K562 (cell line): ENCODE data around the gene TSPAN15. TPM values are rescaled to one million over a fixed set of nuclear protein-coding genes. Genes with fewer than 3 reads are reported as not detected.

Source experiments
- ATAC-seq: fragments of 200-7000 bp; cut with Tn5 transposase; 3 replicates; pipeline ENCODE4 v1.9.1; 2020; ENCODE audit warnings: moderate library complexity
- BruUV-seq: library from RNA; stranded (reverse); fragments of 400-500 nt; replicated peaks from 2 replicates; lab custom pipeline; 2021; lab: Mats Ljungman, UMichigan
- CTCF ChIA-PET: fragments of 300-600 bp; formaldehyde crosslinking; extraction: SDS; loops from one replicate; lab custom pipeline; 2021; ENCODE audit warnings: low intra/inter-chr PET ratio; lab: Yijun Ruan, JAX
- POLR2A ChIA-PET: fragments of 300-600, 350-650 bp; sonication (Branson Sonifier 250); formaldehyde crosslinking; extraction: SDS; loops from one replicate; lab custom pipeline; 2021; ENCODE audit warnings: antibody characterized with exemption, inconsistent platforms; lab: Yijun Ruan, JAX
- DNase-seq, 4 experiments: peaks; one replicate each; pipeline versions ENCODE4 v3.0.0 to v3.0.0-alpha.2; 2011 to 2018; ENCODE audit warnings: low spot score in 3 of 4, mixed read lengths in 3 of 4; ENCODE audit errors: extremely low read depth in 1 of 4
- FAIRE-seq: peaks from 2 replicates; lab custom pipeline; 2011; peaks lifted over from hg19 to GRCh38; lab: Jason Lieb, UNC
- H2AFZ ChIP-seq: 2 replicates; pipeline ENCODE4 v1.6.0; 2011; ENCODE audit warnings: low read depth, low read length, control low read depth, inconsistent platforms
- H3K27ac ChIP-seq: fragments of 200-600 bp; 3 replicates; pipeline ENCODE4 v1.8.0; 2011; ENCODE audit warnings: low read depth, mild to moderate bottlenecking, control low read depth, inconsistent platforms, low read length, moderate library complexity, mixed read lengths; ENCODE audit errors: extremely low read depth
- H3K27me3 ChIP-seq, 2 experiments: fragments of 300-600 bp in 1 of 2; 2 replicates in 1 of 2; 3 replicates in 1 of 2; pipeline versions ENCODE4 v1.6.0 to v1.8.0; 2011; ENCODE audit warnings: inconsistent platforms in 2 of 2, low read length in 2 of 2, mild to moderate bottlenecking in 1 of 2, mixed read lengths in 1 of 2, moderate library complexity in 1 of 2; ENCODE audit not compliant: control insufficient read depth in 2 of 2, insufficient read depth in 2 of 2
- H3K36me3 ChIP-seq: fragments of 300-600 bp; 3 replicates; pipeline ENCODE4 v1.8.0; 2011; ENCODE audit warnings: mild to moderate bottlenecking, low read length, inconsistent platforms; ENCODE audit not compliant: control insufficient read depth, insufficient read depth
- H3K4me1 ChIP-seq, 2 experiments: fragments of 200-600 bp in 1 of 2; replicated peaks in 1 of 2; 2 replicates in 1 of 2; 3 replicates in 1 of 2; pipeline versions ENCODE4 v1.5.1 to v1.8.0; 2011; ENCODE audit warnings: inconsistent platforms in 2 of 2, low read length in 2 of 2, mild to moderate bottlenecking in 1 of 2, mixed read lengths in 1 of 2, moderate library complexity in 1 of 2; ENCODE audit not compliant: control insufficient read depth in 2 of 2, insufficient read depth in 2 of 2
- H3K4me2 ChIP-seq: 2 replicates; pipeline ENCODE4 v1.6.1; 2011; ENCODE audit warnings: low read length, control low read depth, inconsistent platforms, mixed read lengths; ENCODE audit not compliant: insufficient read depth
- H3K4me3 ChIP-seq: fragments of 200-600 bp; sonication (generic), shearing (Covaris generic); 2 replicates; pipeline ENCODE4 v1.5.1; 2016; ENCODE audit warnings: control low read depth, inconsistent platforms
- H3K79me2 ChIP-seq: fragments of 200-600 bp; 3 replicates; pipeline ENCODE4 v1.8.0; 2011; ENCODE audit warnings: low read length, inconsistent platforms; ENCODE audit not compliant: control insufficient read depth, insufficient read depth
- H3K9ac ChIP-seq, 2 experiments: 2 replicates each; pipeline versions ENCODE4 v1.6.0 to v1.6.1; 2011; ENCODE audit warnings: low read depth in 2 of 2, low read length in 2 of 2, control low read depth in 1 of 2, inconsistent platforms in 1 of 2, mild to moderate bottlenecking in 1 of 2, mixed read lengths in 1 of 2; ENCODE audit not compliant: insufficient read depth in 1 of 2
- H3K9me1 ChIP-seq: one replicate; pipeline ENCODE4 v1.6.0; 2011; ENCODE audit warnings: inconsistent platforms, mild to moderate bottlenecking, low read length, moderate library complexity; ENCODE audit not compliant: control insufficient read depth, insufficient read depth
- H3K9me3 ChIP-seq: replicated peaks from 2 replicates; pipeline ENCODE4 v1.5.1; 2011; ENCODE audit warnings: low read depth, low read length, inconsistent platforms; ENCODE audit not compliant: control insufficient read depth, insufficient read depth
- H4K20me1 ChIP-seq: replicated peaks from 2 replicates; pipeline ENCODE4 v1.6.1; 2011; ENCODE audit warnings: low read length, inconsistent platforms, mixed read lengths; ENCODE audit not compliant: control insufficient read depth, insufficient read depth
- SUPT5H ChIP-seq: fragments of 450-650 bp; IDR thresholded peaks from 2 replicates; pipeline ENCODE4 v1.6.1; 2016
- TCFL5 ChIP-seq: fragments of 250-450 bp; sonication (Bioruptor Pico); conservative IDR thresholded peaks from 2 replicates; pipeline ENCODE4 v1.6.1; 2021; ENCODE audit warnings: mild to moderate bottlenecking, moderate library complexity, matching md5 sums
- TGIF2 ChIP-seq: sonication (generic); formaldehyde crosslinking; IDR thresholded peaks from 2 replicates; pipeline ENCODE4 v1.8.1; 2022; ENCODE audit warnings: mild to moderate bottlenecking, missing genetic modification reagents, moderate library complexity
- ZNF140 ChIP-seq: fragments of 250-450 bp; sonication (Bioruptor Pico); IDR thresholded peaks from 2 replicates; pipeline ENCODE4 v1.8.0; 2021; ENCODE audit warnings: moderate library complexity, mild to moderate bottlenecking, inconsistent platforms
- WGBS: fragments of 100-300 bp; shearing (Covaris generic); methylation state at CpG from one replicate; pipeline ENCODE4 v1.1.6; 2016; ENCODE audit warnings: low coverage, mixed read lengths; ENCODE audit not compliant: insufficient coverage; ENCODE audit errors: missing lambda C conversion rate; 5-methylcytosine and 5-hydroxymethylcytosine counted together
- in situ Hi-C: fragments of 300-500 bp; cut with MboI; formaldehyde crosslinking; loops from 4 replicates; pipeline ENCODE4 v1.15.0; 2018; ENCODE audit warnings: inconsistent platforms, mixed read lengths
- intact Hi-C: fragments of 100-400 bp; cut with micrococcal nuclease; formaldehyde crosslinking; loops from 2 replicates; pipeline ENCODE4 v1.14.2; 2022
- polyA plus RNA-seq, 8 experiments: library from polyadenylated mRNA; depleted of rRNA in 4 of 8; stranded (reverse) in 5 of 8; unstranded in 3 of 8; fragments of >200 nt; fragmentation: Nextera tagmentation in 2 of 8; fragmentation: Illumina TruSeq in 1 of 8; extraction: Ambion mirVana in 2 of 8; extraction: Trizol in 1 of 8; gene quantifications; 2 replicates each; pipeline versions ENCODE4 v1.2.1 to v1.2.3, GENCODE V29; 2011 to 2014; ENCODE audit warnings: inconsistent platforms in 1 of 8, missing spikeins in 1 of 8
- total RNA-seq, 7 experiments: library from RNA; depleted of rRNA in 6 of 7; stranded (reverse); fragments of >200 nt in 6 of 7; fragmentation: Illumina TruSeq in 2 of 7; extraction: Trizol in 2 of 7; gene quantifications; 2 replicates each; pipeline versions ENCODE4 v1.2.1 to v1.2.3, GENCODE V29; 2011 to 2021; ENCODE audit warnings: low replicate concordance in 1 of 7

Gene TSPAN15
- total and polyA plus RNA-seq, 9 of the 15 experiments (the other 6 are each of a cell fraction or from before 2014, with no cell fraction given) = 0.33 to 1.0 (median 0.45) TPM; not detected in 2

DNA sequence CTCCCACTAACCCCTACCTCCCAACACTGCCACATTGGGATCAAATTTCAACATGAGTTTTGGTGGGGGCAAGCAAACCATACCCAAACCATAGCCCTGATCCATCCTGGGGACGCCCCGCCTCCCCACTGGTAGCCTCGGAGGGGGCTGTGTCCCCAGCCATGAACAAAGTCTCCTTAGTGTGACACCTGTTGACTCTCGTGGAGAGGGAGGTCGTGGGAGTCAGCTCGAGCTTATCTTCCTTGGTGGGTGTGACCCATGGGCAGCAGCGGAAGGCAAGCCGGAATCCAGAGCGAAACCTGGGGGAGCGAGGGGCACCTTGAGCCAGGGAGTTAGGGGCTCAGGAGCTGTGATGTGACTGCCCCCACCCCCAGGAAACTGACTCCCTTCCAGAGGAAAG is 46.5 kb upstream of the TSPAN15 start (continued):
- TF ChIP-seq TCFL5 (CRISPR knock-in tag) = no peak

DNA sequence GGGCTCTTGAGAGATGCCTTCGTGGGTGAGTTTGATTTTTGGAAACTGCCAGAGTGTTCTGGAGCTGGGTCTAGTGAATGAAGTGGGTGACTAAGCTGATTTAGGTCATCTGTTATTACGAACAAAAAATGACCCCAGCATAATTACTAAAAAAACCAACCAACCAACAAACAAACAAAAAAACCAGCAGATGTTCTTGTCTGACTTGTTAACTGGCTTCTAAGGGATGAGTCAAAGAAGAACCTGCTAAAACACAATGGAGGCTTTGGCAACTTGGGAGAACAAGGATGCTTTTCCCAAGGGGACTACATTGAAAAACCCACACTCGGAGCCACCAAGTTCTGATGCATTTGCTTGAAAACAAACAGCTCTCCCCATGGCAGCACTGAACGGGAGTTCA is 46.0 kb upstream of the TSPAN15 start:
- Histone ChIP-seq H3K9ac (peak overlapping the region in 1 of 2 experiments; percentile 74; a peak in 2 of 4 replicates), H3K4me2 (no peak overlapping the region), H2AFZ (no peak overlapping the region), H3K4me1 (peaks cover 15 to 28% of the 10 kb centered on the region in 2 experiments), H3K79me2 (no peaks in the 10 kb centered on the region), H3K9me3 (no peaks in the 10 kb centered on the region), H3K4me3 (no peak overlapping the region), H4K20me1 (0 out of 2 replicates have a peak, but pooled peaks cover 4% of the 10 kb centered on the region), H3K27me3 (no peaks in the 10 kb centered on the region), H3K9me1 (peaks cover 2% of the 10 kb centered on the region), H3K36me3 (peaks cover 41% of the 10 kb centered on the region), H3K27ac (peak overlapping the region; percentile 19; the same call in 1 of the 3 replicates)
- 30% methylated on average over 4 of the region's 4 CpGs for WGBS
- DNase-seq (no peak), FAIRE-seq (peak; percentile 70), ATAC-seq (no peak)
- in situ Hi-C loops (no loop called here), intact Hi-C loops (no loop called here)
- ChIA-PET POLR2A (interaction anchor here (0.6 to 1.6 kb wide), 4 partner anchors 15 to 1603 kb away, joined by 3 to 5 read pairs (median 3); no protein-coding TSS in a partner anchor), CTCF (no interaction called here)
- TF ChIP-seq SUPT5H = 0 out of 2 replicates have a peak, but pooled peaks have one; percentile 6
- TF ChIP-seq ZNF140 (CRISPR knock-in tag) = no peak
- no peak for TF ChIP-seq TGIF2 (CRISPR knock-in tag)
- TF ChIP-seq, all 486 proteins: peak for 1
- no TSS peak for BruUV-seq
